Suprapubic skin (tissue), 4 donors: ENCODE data around the gene HMGB2.

Experiments used
- CTCF ChIP-seq, 2 donors: fragments of 200-600 bp in 1 of 2; fragments of 450-650 bp in 1 of 2; sonication (generic) in 1 of 2; IDR thresholded peaks; one replicate each; pipeline ENCODE4 v1.5.1; 2016 to 2019; ENCODE audit warnings: antibody characterized with exemption in 2 of 2, mild to moderate bottlenecking in 1 of 2, moderate library complexity in 1 of 2
- POLR2A ChIP-seq, 2 donors: fragments of 450-650 bp; IDR thresholded peaks; one replicate each; pipeline ENCODE4 v1.6.1; 2017; ENCODE audit warnings: antibody characterized with exemption in 2 of 2, mild to moderate bottlenecking in 2 of 2, moderate library complexity in 2 of 2
- POLR2AphosphoS5 ChIP-seq, 3 donors: sonication (generic); formaldehyde crosslinking; IDR thresholded peaks; one replicate each; pipeline ENCODE4 v1.6.1; 2017; ENCODE audit warnings: antibody characterized with exemption in 3 of 3

GRCh38 chr4:173325007-173325736 is 9.0 kb downstream of the HMGB2 start:
- TF ChIP-seq CTCF (IDR thresholded peaks at IDR 0.05) (no peak), POLR2AphosphoS5 (IDR thresholded peaks at IDR 0.05) (no peak), POLR2A (IDR thresholded peaks at IDR 0.05) (no peak)
